CD4-positive, alpha-beta T cell treated with Interleukin-21 for 1 hour (primary cell): ENCODE measurements around the gene ROR2.

ENCODE experiments used
- DNase-seq: peaks from one replicate; pipeline ENCODE4 v3.0.0-alpha.2; 2020

ROR2 gene

GRCh38 chr9:91766315-91767069 lies 183.5 kb downstream of the ROR2 start:
- no peak for DNase-seq

GRCh38 chr9:91765296-91765695 lies 184.7 kb downstream of the ROR2 start:
- no peak for DNase-seq

GRCh38 chr9:91764661-91765060 lies 185.4 kb downstream of the ROR2 start:
- DNase-seq, result no peak

GRCh38 chr9:91761362-91761761 lies 188.7 kb downstream of the ROR2 start:
- no peak for DNase-seq

GRCh38 chr9:91760906-91761305 lies 189.1 kb downstream of the ROR2 start:
- DNase-seq, result no peak

- DNase-seq, result no peak
Measured at GRCh38 chr9:91758491-91758981, 191.5 kb downstream of the ROR2 start.

- no peak for DNase-seq
Measured at GRCh38 chr9:91757782-91758181, 192.2 kb downstream of the ROR2 start.

GRCh38 chr9:91756510-91756780 lies 193.6 kb downstream of the ROR2 start:
- DNase-seq, result no peak

GRCh38 chr9:91755761-91756509 lies 194.1 kb downstream of the ROR2 start:
- DNase-seq, result no peak

GRCh38 chr9:91753711-91754110 lies 196.3 kb downstream of the ROR2 start:
- no peak for DNase-seq

GRCh38 chr9:91751922-91752321 lies 198.1 kb downstream of the ROR2 start:
- DNase-seq, result no peak

GRCh38 chr9:91750343-91750742 lies 199.7 kb downstream of the ROR2 start:
- no peak for DNase-seq

- no peak for DNase-seq
Measured at GRCh38 chr9:91746904-91747303, 203.1 kb downstream of the ROR2 start.

- DNase-seq, result no peak
Measured at GRCh38 chr9:91746357-91746756, 203.7 kb downstream of the ROR2 start.

GRCh38 chr9:91744114-91744513 lies 205.9 kb downstream of the ROR2 start:
- DNase-seq, result no peak

GRCh38 chr9:91741522-91741921 lies 208.5 kb downstream of the ROR2 start:
- DNase-seq, result no peak

GRCh38 chr9:91740701-91741100 lies 209.3 kb downstream of the ROR2 start:
- no peak for DNase-seq

- DNase-seq, result no peak
Measured at GRCh38 chr9:91736898-91737601, 213.0 kb downstream of the ROR2 start.

- DNase-seq, result no peak
Measured at GRCh38 chr9:91736311-91736710, 213.7 kb downstream of the ROR2 start.

- no peak for DNase-seq
Measured at GRCh38 chr9:91735049-91735448, 215.0 kb downstream of the ROR2 start.

GRCh38 chr9:91734371-91734981 lies 215.6 kb downstream of the ROR2 start:
- peak; percentile 39 for DNase-seq

GRCh38 chr9:91733006-91733624 lies 216.9 kb downstream of the ROR2 start:
- DNase-seq, result no peak
